NOMO-1 (cell line): Measurements from ENCODE around the gene ABI3.
"Not testable (repeated sequence)": the region's sequence is repeated elsewhere in the genome, so short reads cannot be mapped to it uniquely, and the experiment has no call there.

ENCODE experiments used
- DNase-seq, 2 experiments: peaks; one replicate each; lab custom pipeline; 2025; ENCODE audit not compliant: unreplicated experiment in 2 of 2; lab: John Stamatoyannopoulos, UW

The ABI3 gene, protein sequence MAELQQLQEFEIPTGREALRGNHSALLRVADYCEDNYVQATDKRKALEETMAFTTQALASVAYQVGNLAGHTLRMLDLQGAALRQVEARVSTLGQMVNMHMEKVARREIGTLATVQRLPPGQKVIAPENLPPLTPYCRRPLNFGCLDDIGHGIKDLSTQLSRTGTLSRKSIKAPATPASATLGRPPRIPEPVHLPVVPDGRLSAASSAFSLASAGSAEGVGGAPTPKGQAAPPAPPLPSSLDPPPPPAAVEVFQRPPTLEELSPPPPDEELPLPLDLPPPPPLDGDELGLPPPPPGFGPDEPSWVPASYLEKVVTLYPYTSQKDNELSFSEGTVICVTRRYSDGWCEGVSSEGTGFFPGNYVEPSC

GRCh38 chr17:49210158-49211029, at the start of gene ABI3, which contains the start of gene GNGT2:
TSS of gene ABI3 (plus strand) at chr17:49210707. CDS start at chr17:49210725, 18 bp downstream.
TSS of gene GNGT2 (minus strand) at chr17:49210574. CDS start at chr17:49207422, 3,152 bp downstream.
- peak; percentile 30 to 39 for DNase-seq

DNA sequence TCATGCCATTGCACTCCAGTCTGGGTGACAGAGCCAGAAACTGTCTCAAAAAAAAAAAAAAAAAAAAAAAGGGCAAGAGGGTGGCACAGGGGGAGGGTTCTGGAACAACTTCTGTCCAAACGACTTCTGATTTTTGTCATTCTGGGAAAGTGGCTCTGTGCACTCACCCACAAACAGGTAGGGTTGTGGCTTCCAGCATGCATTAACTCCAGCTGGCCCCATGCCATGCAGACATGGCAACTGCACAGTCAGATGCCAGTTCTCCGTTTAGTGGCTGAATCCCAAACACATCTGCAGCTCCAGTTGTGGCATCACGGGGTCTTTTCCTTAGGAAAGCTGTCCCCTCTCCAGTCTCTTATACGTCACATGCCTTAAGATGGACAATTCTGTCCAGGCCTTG, 47.6 kb upstream of the ABI3 start:
- no peak for DNase-seq

DNA sequence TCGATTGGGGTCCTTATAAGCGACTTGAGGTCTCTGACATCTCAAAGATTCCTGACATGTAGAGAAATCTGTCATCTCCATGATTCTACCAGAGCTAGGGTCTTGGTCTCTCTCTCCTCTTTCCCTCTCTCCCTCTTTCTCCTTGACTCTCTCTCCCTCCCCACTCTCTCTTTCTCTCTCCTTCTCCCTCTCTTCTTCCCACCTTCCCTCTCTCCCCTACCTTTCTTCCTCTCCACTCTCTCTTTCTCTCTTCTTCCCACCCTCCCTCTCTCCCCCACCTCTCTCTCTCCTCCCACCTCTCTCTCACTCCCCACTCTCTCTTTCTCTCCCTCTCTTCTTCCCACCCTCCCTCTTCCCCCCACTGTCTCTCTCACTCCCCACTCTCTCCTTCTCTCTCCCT, 45.4 kb upstream of the ABI3 start:
- no peak for DNase-seq

- DNase-seq: no peak
These were observed 41.8 kb upstream of the ABI3 start for GRCh38 chr17:49168706-49169105.

GRCh38 chr17:49170216-49170615, 40.3 kb upstream of the ABI3 start:
- DNase-seq: no peak

DNA sequence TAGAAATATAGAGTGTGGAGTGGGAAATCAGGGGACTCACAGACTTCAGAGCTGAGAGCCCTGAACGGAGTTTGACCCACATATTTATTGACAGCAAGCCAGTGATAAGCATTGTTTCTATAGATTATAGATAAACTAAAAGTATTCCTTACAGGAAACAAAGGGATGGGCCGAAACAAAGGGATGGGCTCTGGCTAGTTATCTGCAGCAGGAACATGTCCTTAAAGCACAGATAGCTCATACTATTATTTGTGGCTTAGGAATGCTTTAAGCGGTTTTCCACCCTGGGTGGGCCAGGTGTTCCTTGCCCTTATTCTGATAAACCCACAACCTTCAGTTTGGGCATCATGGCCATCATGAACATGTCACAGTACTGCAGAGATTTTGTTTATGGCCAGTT, 39.8 kb upstream of the ABI3 start:
- DNase-seq: not testable (repeated sequence)

DNA sequence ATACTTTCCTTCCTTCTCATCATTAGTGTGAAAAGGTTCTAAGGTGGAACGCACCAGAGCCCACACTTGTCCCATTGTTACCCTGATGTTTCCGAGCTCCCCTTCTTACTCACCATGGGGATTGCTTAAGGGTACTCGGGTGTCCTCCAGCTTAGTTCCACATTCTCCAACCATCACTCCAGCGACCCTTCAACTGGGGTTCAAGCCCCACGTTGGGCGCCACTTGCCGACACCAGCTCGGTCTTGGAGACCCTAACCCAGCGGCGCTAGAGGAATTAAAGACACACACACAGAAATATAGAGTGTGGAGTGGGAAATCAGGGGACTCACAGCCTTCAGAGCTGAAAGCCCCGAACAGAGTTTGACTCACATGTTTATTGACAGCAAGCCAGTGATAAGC, 34.5 kb upstream of the ABI3 start:
- not testable (repeated sequence) for DNase-seq

DNA sequence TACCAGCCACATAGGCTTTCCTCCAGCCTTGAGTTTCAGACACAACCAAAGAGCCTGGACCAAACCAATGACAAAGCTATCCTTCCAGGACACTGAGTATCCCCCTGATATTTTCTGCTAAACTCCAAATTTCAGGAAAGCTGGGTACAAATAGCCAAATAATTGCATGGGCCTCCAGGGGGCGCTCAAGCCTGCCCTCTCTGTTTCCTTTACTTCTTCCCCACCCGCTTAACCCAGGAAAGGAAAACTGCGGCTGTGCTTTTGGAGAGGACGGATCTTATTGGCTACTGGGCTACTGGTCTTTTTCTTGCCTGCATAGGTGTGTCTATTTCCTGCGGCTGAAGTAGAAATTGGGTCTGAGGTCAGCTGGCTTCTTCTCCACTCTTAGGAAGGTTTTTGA, 30.2 kb upstream of the ABI3 start:
- DNase-seq: peak; percentile 28 to 36

DNA sequence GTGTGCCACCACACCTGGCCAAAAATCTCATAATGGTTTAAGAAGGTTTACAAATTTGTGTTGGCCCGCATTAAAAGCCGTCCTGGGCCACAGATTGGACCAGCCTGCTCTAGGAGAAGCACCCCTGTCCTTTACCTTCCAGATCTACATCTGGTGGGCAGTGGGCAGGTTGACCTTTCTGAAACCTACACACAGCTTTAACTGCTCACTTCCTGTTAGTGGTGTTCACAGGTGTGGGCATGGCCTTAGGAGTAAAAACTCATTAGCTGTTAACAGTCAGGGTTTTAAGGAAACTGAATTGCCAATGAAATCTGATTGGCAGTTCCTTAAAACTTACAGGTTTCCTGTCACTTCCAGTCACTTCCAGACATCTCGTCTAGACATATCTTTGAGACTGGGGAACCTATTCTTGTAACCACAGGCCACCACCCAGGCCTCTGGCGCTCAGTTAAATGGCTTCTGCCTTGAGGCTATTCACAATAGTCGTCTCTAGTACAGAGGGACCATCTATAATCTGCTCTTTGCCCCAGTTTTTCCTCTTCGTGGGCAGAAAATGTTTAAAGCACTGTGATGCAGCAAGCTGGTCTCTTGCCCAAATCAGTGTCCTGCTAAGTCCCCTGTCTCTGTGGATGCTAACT, 29.4 kb upstream of the ABI3 start:
- DNase-seq: no peak

DNA sequence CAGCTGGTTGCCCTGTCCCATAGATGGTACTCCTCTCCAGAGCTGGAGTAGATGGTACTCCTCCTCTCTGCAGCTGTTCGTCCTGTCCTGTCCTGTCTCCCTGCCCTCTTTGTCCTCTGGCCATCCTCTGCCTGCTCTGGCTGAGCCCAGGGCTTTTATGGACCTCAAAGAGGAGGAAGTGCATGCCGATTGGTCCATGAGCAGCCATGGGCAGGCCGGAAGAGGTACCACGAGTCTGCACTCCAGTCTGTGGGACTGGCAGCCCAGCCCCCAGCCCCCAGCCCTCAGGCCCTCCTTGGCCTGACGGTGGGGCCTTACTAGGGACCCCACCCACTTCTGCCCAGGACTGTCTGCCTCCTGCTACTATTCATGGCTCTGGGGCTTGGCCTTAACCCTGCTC, 27.2 kb upstream of the ABI3 start:
- DNase-seq: no peak

DNA sequence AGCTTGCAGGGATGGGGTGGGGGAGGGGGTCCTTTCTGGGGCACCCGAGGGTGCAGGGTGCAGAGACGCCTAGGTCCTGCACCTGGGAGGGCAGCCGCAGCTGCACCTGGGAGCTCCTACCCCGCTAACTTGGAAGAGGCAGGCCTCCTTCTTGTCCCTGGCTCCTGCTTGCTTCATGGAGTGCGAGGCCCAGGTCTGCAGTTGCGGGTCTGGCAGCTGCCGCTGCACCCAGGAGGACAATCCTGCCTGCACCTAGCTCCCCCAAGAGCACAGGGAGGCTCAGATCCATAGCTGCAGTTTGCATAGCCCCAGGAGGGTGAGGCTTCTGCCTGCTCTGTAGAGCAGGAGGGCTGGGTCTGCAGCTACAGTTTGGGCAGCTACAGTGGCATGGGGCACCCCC, 26.7 kb upstream of the ABI3 start:
- no peak for DNase-seq

DNA sequence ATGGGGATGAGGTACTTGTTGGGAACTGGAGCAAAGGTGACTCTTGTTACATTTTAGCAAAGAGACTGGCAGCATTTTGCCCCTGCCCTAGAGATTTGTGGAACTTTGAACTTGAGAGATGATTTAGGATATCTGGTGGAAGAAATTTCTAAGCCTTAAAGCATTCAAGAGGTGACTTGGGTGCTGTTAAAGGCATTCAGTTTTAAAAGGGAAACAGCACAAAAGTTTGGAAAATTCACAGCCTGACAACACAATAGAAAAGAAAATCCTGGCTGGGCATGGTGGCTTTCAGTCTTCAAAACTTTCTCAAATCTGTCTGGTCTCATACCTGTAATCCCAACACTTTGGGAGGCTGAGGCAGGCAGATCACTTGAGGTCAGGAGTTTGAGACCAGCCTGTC, 26.0 kb upstream of the ABI3 start:
- DNase-seq: not testable (repeated sequence)

DNA sequence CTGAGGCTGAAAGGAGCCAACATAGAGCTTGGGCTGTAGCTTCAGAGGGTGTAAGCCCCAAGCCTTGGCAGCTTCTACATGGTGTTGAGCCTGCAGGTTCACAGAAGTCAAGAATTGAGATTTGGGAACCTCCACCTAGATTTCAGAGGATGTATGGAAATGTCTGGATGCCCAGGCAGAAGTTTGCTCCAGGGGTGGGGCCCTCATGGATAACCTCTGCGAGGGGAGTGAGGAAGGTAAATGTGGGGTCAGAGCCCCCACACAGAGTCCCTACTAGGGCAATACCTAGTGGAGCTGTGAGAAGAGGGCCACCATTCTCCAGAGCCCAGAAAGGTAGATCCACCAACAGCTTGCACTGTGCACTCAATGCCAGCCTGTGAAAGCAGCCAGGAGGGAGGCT, 25.1 kb upstream of the ABI3 start:
- not testable (repeated sequence) for DNase-seq

GRCh38 chr17:49187301-49187700, 23.2 kb upstream of the ABI3 start:
- no peak for DNase-seq

GRCh38 chr17:49190932-49191331, 19.6 kb upstream of the ABI3 start:
- no peak for DNase-seq

GRCh38 chr17:49191409-49191916, 19.0 kb upstream of the ABI3 start:
- peak; percentile 80 to 87 for DNase-seq

GRCh38 chr17:49191917-49192741, 18.4 kb upstream of the ABI3 start:
- peak; percentile 87 to 94 for DNase-seq

- DNase-seq: peak; percentile 21 to 57
These were observed 16.8 kb upstream of the ABI3 start for GRCh38 chr17:49193513-49194296.

DNA sequence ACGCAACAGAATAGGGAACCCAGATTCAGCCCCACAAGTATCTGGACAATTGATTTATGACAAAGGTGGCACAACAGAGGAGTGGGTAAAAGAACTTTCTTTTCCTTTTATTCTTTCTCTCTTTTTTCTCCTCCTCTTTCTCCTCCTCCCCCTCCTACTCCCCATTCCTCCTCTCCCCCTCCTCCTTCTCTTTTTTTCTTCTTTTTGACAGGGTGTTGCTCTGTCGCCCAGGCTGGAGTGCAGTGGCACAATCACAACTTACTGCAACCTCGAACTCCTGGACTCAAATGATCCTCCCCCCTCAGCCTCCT, 16.3 kb upstream of the ABI3 start:
- DNase-seq: no peak

- no peak for DNase-seq
These were observed 14.8 kb upstream of the ABI3 start for GRCh38 chr17:49195751-49196150.
